GM12878 (cell line): ENCODE results near the gene OSM. TPM values are rescaled to one million over a fixed set of nuclear protein-coding genes. Genes with fewer than 3 reads are reported as not detected.

Experiments
- ATAC-seq: fragments of 200-7000 bp; cut with Tn5 transposase; 3 replicates; pipeline ENCODE4 v1.9.1; 2020; ENCODE audit warnings: mild to moderate bottlenecking, moderate library complexity
- BruUV-seq: library from RNA; stranded (reverse); fragments of 400-500 nt; replicated peaks from 2 replicates; lab custom pipeline; 2021; lab: Mats Ljungman, UMichigan
- CTCF ChIA-PET: fragments of 300-600 bp; sonication (Branson Sonifier 250); formaldehyde crosslinking; extraction: SDS; loops from one replicate; lab custom pipeline; 2021; ENCODE audit warnings: inconsistent platforms; lab: Yijun Ruan, JAX
- POLR2A ChIA-PET: fragments of 350-600 bp; formaldehyde crosslinking; extraction: SDS; loops from one replicate; lab custom pipeline; 2021; ENCODE audit warnings: inconsistent platforms; lab: Charles Lee
- RAD21 ChIA-PET: fragments of 300-600 bp; sonication (Branson Sonifier 250); formaldehyde crosslinking; loops from one replicate; lab custom pipeline; 2023; ENCODE audit warnings: antibody characterized with exemption; ENCODE audit not compliant: unreplicated experiment; lab: Charles Lee
- SMC1A ChIA-PET: fragments of 300-600 bp; sonication (Branson Sonifier 250); formaldehyde crosslinking; loops from one replicate; lab custom pipeline; 2023; ENCODE audit not compliant: unreplicated experiment, uncharacterized antibody; lab: Charles Lee
- DNase-seq: peaks from one replicate; pipeline ENCODE4 v3.0.0-alpha.2; 2011; ENCODE audit warnings: low read depth, low spot score
- FAIRE-seq: peaks from 3 replicates; lab custom pipeline; 2011; peaks lifted over from hg19 to GRCh38; lab: Jason Lieb, UNC
- H2AFZ ChIP-seq: 2 replicates; pipeline ENCODE4 v1.6.0; 2011; ENCODE audit warnings: low read depth, low read length, control low read depth; ENCODE audit not compliant: control insufficient read depth
- H3K27ac ChIP-seq: 2 replicates; pipeline ENCODE4 v1.5.1; 2011; ENCODE audit warnings: control low read depth; ENCODE audit not compliant: control insufficient read depth, insufficient read depth
- H3K27me3 ChIP-seq, 2 experiments: replicated peaks in 1 of 2; 2 replicates each; pipeline versions ENCODE4 v1.6.0 to v1.6.1; 2011; ENCODE audit warnings: low read length in 1 of 2; ENCODE audit not compliant: control insufficient read depth in 2 of 2, insufficient read depth in 2 of 2
- H3K36me3 ChIP-seq, 2 experiments: 2 replicates each; pipeline ENCODE4 v1.5.1; 2011; ENCODE audit warnings: low read length in 1 of 2; ENCODE audit not compliant: control insufficient read depth in 2 of 2, insufficient read depth in 2 of 2
- H3K4me1 ChIP-seq: 2 replicates; pipeline ENCODE4 v1.6.1; 2011; ENCODE audit warnings: mild to moderate bottlenecking, low read length, moderate library complexity, mixed read lengths; ENCODE audit not compliant: control insufficient read depth, insufficient read depth
- H3K4me2 ChIP-seq: 2 replicates; pipeline ENCODE4 v1.6.0; 2011; ENCODE audit warnings: control low read depth; ENCODE audit not compliant: control insufficient read depth, insufficient read depth
- H3K4me3 ChIP-seq: fragments of 200-600 bp; sonication (generic); 2 replicates; pipeline ENCODE4 v1.5.1; 2016
- H3K79me2 ChIP-seq: 2 replicates; pipeline ENCODE4 v1.6.0; 2011; ENCODE audit warnings: low read length; ENCODE audit not compliant: control insufficient read depth, insufficient read depth
- H3K9ac ChIP-seq: 2 replicates; pipeline ENCODE4 v1.8.0; 2011; ENCODE audit warnings: low read length, control low read depth, mixed read lengths; ENCODE audit not compliant: control insufficient read depth, insufficient read depth
- H3K9me3 ChIP-seq: replicated peaks from 3 replicates; pipeline ENCODE4 v1.5.1; 2011; ENCODE audit warnings: mild to moderate bottlenecking, low read length; ENCODE audit not compliant: control insufficient read depth, insufficient read depth
- H4K20me1 ChIP-seq: 2 replicates; pipeline ENCODE4 v1.6.0; 2011; ENCODE audit not compliant: control insufficient read depth, insufficient read depth
- FOXK2 ChIP-seq: fragments of 450-650 bp; IDR thresholded peaks from 2 replicates; pipeline ENCODE4 v1.6.1; 2017; ENCODE audit warnings: mild to moderate bottlenecking, moderate library complexity
- TAF1 ChIP-seq: IDR thresholded peaks from 2 replicates; pipeline ENCODE4 v1.6.1; 2011; ENCODE audit warnings: mild to moderate bottlenecking, low read depth, low read length, borderline replicate concordance
- ZNF207 ChIP-seq: fragments of 450-650 bp; IDR thresholded peaks from 2 replicates; pipeline ENCODE4 v1.6.1; 2014; ENCODE audit warnings: antibody characterized with exemption, mild to moderate bottlenecking, borderline replicate concordance
- ZNF622 ChIP-seq: fragments of 450-650 bp; IDR thresholded peaks from 2 replicates; pipeline ENCODE4 v1.6.1; 2017; ENCODE audit warnings: mild to moderate bottlenecking, inconsistent platforms
- WGBS: methylation state at CpG from one replicate; pipeline ENCODE4 v1.1.6; 2016; ENCODE audit warnings: low lambda C conversion rate; ENCODE audit not compliant: insufficient replicate concordance, insufficient coverage; ENCODE audit errors: missing lambda C conversion rate; 5-methylcytosine and 5-hydroxymethylcytosine counted together
- in situ Hi-C: fragments of 300-500 bp; cut with MboI; formaldehyde crosslinking; loops from 9 replicates; pipeline ENCODE4 v1.14.3; 2018; ENCODE audit warnings: mixed read lengths
- intact Hi-C: fragments of 100-400 bp; cut with micrococcal nuclease; formaldehyde crosslinking; loops from one replicate; pipeline ENCODE4 v1.14.2; 2022; ENCODE audit not compliant: unreplicated experiment
- polyA plus RNA-seq, 11 experiments: library from polyadenylated mRNA; depleted of rRNA in 4 of 11; unstranded in 6 of 11; stranded (reverse) in 5 of 11; fragments of >200 nt; fragmentation: Nextera tagmentation in 4 of 11; fragmentation: Illumina TruSeq in 1 of 11; extraction: Ambion mirVana in 4 of 11; extraction: Trizol in 1 of 11; gene quantifications; 1 replicate in 1 of 11; 2 replicates in 10 of 11; pipeline versions ENCODE4 v1.2.1 to v1.2.3, GENCODE V29; 2011 to 2016; ENCODE audit warnings: inconsistent platforms in 2 of 11, missing spikeins in 2 of 11, low read depth in 1 of 11
- total RNA-seq, 4 experiments: library from RNA; depleted of rRNA in 3 of 4; stranded (reverse); fragments of >200 nt in 3 of 4; fragmentation: Illumina TruSeq in 1 of 4; extraction: Trizol in 1 of 4; gene quantifications; 2 replicates each; pipeline versions ENCODE4 v1.2.1 to v1.2.3, GENCODE V29; 2013 to 2021

OSM gene
- total and polyA plus RNA-seq, 10 of the 15 experiments (the other 5 are each of a cell fraction or from before 2014, with no cell fraction given) = 0.06 to 1.4 (median 0.59) TPM

DNA sequence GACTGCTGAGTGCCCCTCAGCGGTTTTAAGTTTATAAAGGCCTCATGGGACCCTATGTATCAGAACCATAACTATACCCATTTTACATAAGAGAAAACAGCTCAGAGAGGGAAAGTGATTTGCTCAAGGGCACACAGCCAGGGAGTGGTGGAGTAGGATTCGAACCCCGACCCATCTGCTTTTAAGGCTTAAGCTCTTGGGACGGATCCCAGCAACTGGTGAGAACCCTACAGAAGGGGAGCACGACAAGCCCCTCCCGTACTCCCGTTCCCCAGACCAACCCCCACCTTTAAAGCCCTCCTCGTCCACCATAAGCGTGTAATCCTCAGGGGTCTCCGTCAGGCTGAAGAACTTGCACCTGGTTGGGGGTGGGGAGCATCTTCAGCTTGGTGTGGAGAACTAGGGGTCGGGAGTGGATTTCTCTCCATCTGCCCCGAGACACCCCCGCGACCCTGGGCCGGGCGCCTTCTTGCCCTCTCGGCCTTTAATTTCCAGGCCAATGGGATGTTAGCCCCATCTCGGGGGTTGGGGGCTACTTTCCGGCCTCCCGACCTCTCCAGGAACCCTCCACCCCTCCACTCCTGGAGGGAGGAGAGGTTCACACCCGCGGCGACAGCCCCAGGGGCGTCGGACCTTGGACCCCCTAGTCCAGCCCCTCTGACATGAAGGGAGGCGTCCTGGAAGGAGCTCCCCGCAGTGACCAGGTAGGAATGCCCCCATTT is 21.9 kb upstream of the OSM start:
- RAD21 ChIA-PET = interaction anchor here (0.6 to 6.2 kb wide), 48 partner anchors 11 to 967 kb away, joined by 3 to 277 read pairs (median 4); partner anchors contain the start of genes CCDC157, MTFP1, RNF215 and SEC14L2
- peak overlapping the region; percentile 68 for H3K9ac ChIP-seq
- H3K36me3 ChIP-seq = peaks cover 0 to 13% of the 10 kb centered on the region in 2 experiments; a peak in 2 of 4 replicates
- ATAC-seq (no peak), FAIRE-seq (peak; percentile 47)
- peak overlapping the region; percentile 4; the same call in 1 of the 2 replicates for H2AFZ ChIP-seq
- intact Hi-C loops (loop anchor here (1.0 to 10.0 kb wide), 6 partner anchors 18 to 196 kb away; partner anchors contain the start of genes CCDC157, RNF215, SF3A1 and TBC1D10A), in situ Hi-C loops (loop anchor here (5.0 kb wide), 1 partner anchor 99 kb away; the partner anchor contains the start of gene RNF215)
- H3K79me2 ChIP-seq = no peaks in the 10 kb centered on the region
- CTCF ChIA-PET = interaction anchor here (0.7 to 10.5 kb wide), 52 partner anchors 7 to 651 kb away, joined by 3 to 436 read pairs (median 8); partner anchors contain the start of genes CCDC157, MTFP1, OSM and RNF215
- peaks cover 25% of the 10 kb centered on the region for H3K4me1 ChIP-seq
- H3K27ac ChIP-seq = no peak overlapping the region
- H3K9me3 ChIP-seq = no peaks in the 10 kb centered on the region
- no TSS peak for BruUV-seq
- no peak for TF ChIP-seq ZNF622
- TF ChIP-seq TAF1 = no peak
- no peak for TF ChIP-seq FOXK2
- no peak for TF ChIP-seq ZNF207
- TF ChIP-seq, all 136 proteins: peak for 0
- no peak for DNase-seq
- Histone ChIP-seq H3K27me3 (no peaks in the 10 kb centered on the region), H3K4me3 (peak overlapping the region; percentile 74), H4K20me1 (no peaks in the 10 kb centered on the region), H3K4me2 (peak overlapping the region; percentile 94)
- ChIA-PET POLR2A (interaction anchor here (0.7 to 4.2 kb wide), 13 partner anchors 22 to 136 kb away, joined by 3 to 28 read pairs (median 4); partner anchors contain the start of genes CCDC157, MTFP1, RNF215 and SF3A1), SMC1A (interaction anchor here (0.6 to 7.9 kb wide), 37 partner anchors 8 to 1004 kb away, joined by 3 to 201 read pairs (median 4); partner anchors contain the start of genes CCDC157, PIK3IP1, RNF215 and SF3A1)
- 25% methylated on average over 27 of the region's 27 CpGs for WGBS
